H1 (cell line): Measurements from ENCODE around the gene CCDC78. TPM values are rescaled to one million over a fixed set of nuclear protein-coding genes. Genes with fewer than 3 reads are reported as not detected.

Experiments used
- CTCF ChIA-PET: fragments of 300-600 bp; sonication (Branson Sonifier 250); formaldehyde crosslinking; loops from one replicate; lab custom pipeline; 2021; ENCODE audit not compliant: partially characterized antibody; lab: Charles Lee
- POLR2A ChIA-PET: fragments of 300-600 bp; sonication (Branson Sonifier 250); formaldehyde crosslinking; loops from one replicate; lab custom pipeline; 2021; ENCODE audit warnings: inconsistent platforms; ENCODE audit not compliant: partially characterized antibody; lab: Charles Lee
- DNase-seq, 2 experiments: peaks; one replicate each; pipeline versions ENCODE4 v3.0.0 to v3.0.0-alpha.2; 2010 to 2022; ENCODE audit warnings: low spot score in 2 of 2, low read depth in 1 of 2, mixed read lengths in 1 of 2
- FAIRE-seq: peaks from 2 replicates; lab custom pipeline; 2011; peaks lifted over from hg19 to GRCh38; lab: Jason Lieb, UNC
- H2AFZ ChIP-seq: 2 replicates; pipeline ENCODE4 v1.8.1; 2012; ENCODE audit warnings: low read length, inconsistent platforms
- H2AK5ac ChIP-seq: 2 replicates; pipeline ENCODE4 v1.6.1; 2013; ENCODE audit warnings: low read depth, low read length
- H2BK120ac ChIP-seq: replicated peaks from 2 replicates; pipeline ENCODE3; 2013; ENCODE audit warnings: low read depth, low read length, inconsistent platforms
- H2BK12ac ChIP-seq: 2 replicates; pipeline ENCODE4 v1.6.1; 2013; ENCODE audit warnings: low read depth, low read length
- H2BK15ac ChIP-seq: 2 replicates; pipeline ENCODE4 v1.6.1; 2013; ENCODE audit warnings: low read length
- H2BK20ac ChIP-seq: 2 replicates; pipeline ENCODE4 v1.6.1; 2013; ENCODE audit warnings: low read length
- H2BK5ac ChIP-seq: 2 replicates; pipeline ENCODE4 v1.6.1; 2013; ENCODE audit warnings: low read depth, low read length
- H3K14ac ChIP-seq: 2 replicates; pipeline ENCODE4 v1.6.1; 2013; ENCODE audit warnings: inconsistent platforms; ENCODE audit not compliant: insufficient read length
- H3K18ac ChIP-seq: 2 replicates; pipeline ENCODE4 v1.6.1; 2013; ENCODE audit warnings: low read length; ENCODE audit errors: extremely low read depth
- H3K23ac ChIP-seq: 2 replicates; pipeline ENCODE4 v1.6.1; 2013; ENCODE audit warnings: inconsistent platforms; ENCODE audit not compliant: insufficient read length
- H3K23me2 ChIP-seq: 2 replicates; pipeline ENCODE4 v1.6.1; 2013; ENCODE audit warnings: low read depth, low read length
- H3K27ac ChIP-seq: 2 replicates; pipeline ENCODE4 v1.6.1; 2011; ENCODE audit warnings: low read depth, low read length, inconsistent platforms
- H3K27me3 ChIP-seq, 4 experiments: replicated peaks in 1 of 4; 1 replicate in 1 of 4; 2 replicates in 3 of 4; pipeline versions ENCODE4 v1.6.1 to v1.8.1; 2011 to 2013; ENCODE audit warnings: low read length in 3 of 4, mild to moderate bottlenecking in 3 of 4, inconsistent platforms in 2 of 4, mixed read lengths in 2 of 4, moderate library complexity in 1 of 4; ENCODE audit not compliant: control insufficient read depth in 3 of 4, insufficient read depth in 3 of 4; ENCODE audit errors: extremely low read depth in 1 of 4
- H3K36me3 ChIP-seq, 4 experiments: 2 replicates each; pipeline versions ENCODE4 v1.6.1 to v1.8.1; 2011 to 2013; ENCODE audit warnings: mild to moderate bottlenecking in 4 of 4, low read length in 3 of 4, moderate library complexity in 2 of 4, control low read depth in 1 of 4, inconsistent platforms in 1 of 4; ENCODE audit not compliant: insufficient read depth in 4 of 4, control insufficient read depth in 2 of 4
- H3K4ac ChIP-seq: replicated peaks from 2 replicates; pipeline ENCODE3; 2013; ENCODE audit warnings: low read length, low read depth, mixed read lengths, inconsistent platforms; ENCODE audit not compliant: insufficient read length
- H3K4me1 ChIP-seq, 4 experiments: replicated peaks in 1 of 4; 1 replicate in 1 of 4; 2 replicates in 3 of 4; pipeline versions ENCODE4 v1.6.1 to v1.8.1; 2011 to 2013; ENCODE audit warnings: low read length in 3 of 4, inconsistent platforms in 2 of 4, mixed read lengths in 1 of 4; ENCODE audit not compliant: insufficient read depth in 4 of 4, control insufficient read depth in 3 of 4
- H3K4me2 ChIP-seq, 2 experiments: 2 replicates each; pipeline versions ENCODE4 v1.6.1 to v1.8.1; 2011 to 2013; ENCODE audit warnings: low read depth in 2 of 2, low read length in 2 of 2, control low read depth in 1 of 2, inconsistent platforms in 1 of 2, mild to moderate bottlenecking in 1 of 2; ENCODE audit not compliant: insufficient read depth in 1 of 2
- H3K4me3 ChIP-seq, 4 experiments: fragments of 200-600, 300-600 bp in 1 of 4; sonication (generic), shearing (Covaris generic), sonication (Bioruptor Twin) in 1 of 4; 2 replicates each; pipeline versions ENCODE4 v1.5.1 to v1.8.1; 2011 to 2016; ENCODE audit warnings: low read length in 4 of 4, low read depth in 3 of 4, control low read depth in 2 of 4, inconsistent platforms in 2 of 4, mild to moderate bottlenecking in 2 of 4, mixed read lengths in 1 of 4, moderate library complexity in 1 of 4; ENCODE audit not compliant: insufficient read depth in 2 of 4; ENCODE audit errors: extremely low read depth in 1 of 4
- H3K56ac ChIP-seq: replicated peaks from 2 replicates; pipeline ENCODE3; 2013; ENCODE audit warnings: low read depth, mild to moderate bottlenecking, mixed read lengths, low read length, inconsistent platforms; ENCODE audit not compliant: insufficient read length
- H3K79me1 ChIP-seq: 2 replicates; pipeline ENCODE4 v1.6.1; 2013; ENCODE audit warnings: low read depth, low read length, control low read depth
- H3K79me2 ChIP-seq, 2 experiments: 2 replicates each; pipeline versions ENCODE4 v1.6.1 to v1.8.1; 2012 to 2013; ENCODE audit warnings: low read length in 2 of 2, mild to moderate bottlenecking in 2 of 2, inconsistent platforms in 1 of 2; ENCODE audit not compliant: insufficient read depth in 2 of 2, control insufficient read depth in 1 of 2
- H3K9ac ChIP-seq, 4 experiments: replicated peaks in 1 of 4; 1 replicate in 1 of 4; 2 replicates in 3 of 4; pipeline versions ENCODE4 v1.6.1 to v1.8.1; 2011 to 2013; ENCODE audit warnings: low read depth in 3 of 4, low read length in 3 of 4, control low read depth in 2 of 4, mild to moderate bottlenecking in 2 of 4, moderate library complexity in 2 of 4, inconsistent platforms in 1 of 4; ENCODE audit errors: extremely low read depth in 1 of 4
- H3K9me3 ChIP-seq, 2 experiments: 2 replicates each; pipeline versions ENCODE4 v1.6.1 to v1.8.1; 2012 to 2013; ENCODE audit warnings: mild to moderate bottlenecking in 2 of 2, moderate library complexity in 2 of 2, control low read depth in 1 of 2, inconsistent platforms in 1 of 2, low read depth in 1 of 2, low read length in 1 of 2, mixed read lengths in 1 of 2; ENCODE audit not compliant: insufficient read depth in 2 of 2
- H4K20me1 ChIP-seq, 2 experiments: replicated peaks in 1 of 2; 2 replicates each; pipeline versions ENCODE3 to v1.8.1; 2011 to 2013; ENCODE audit warnings: inconsistent platforms in 2 of 2, low read length in 2 of 2, mild to moderate bottlenecking in 1 of 2; ENCODE audit not compliant: insufficient read depth in 2 of 2, control insufficient read depth in 1 of 2
- H4K5ac ChIP-seq: 2 replicates; pipeline ENCODE4 v1.6.1; 2013; ENCODE audit warnings: low read length, low read depth, mixed read lengths, inconsistent platforms; ENCODE audit not compliant: insufficient read length
- H4K8ac ChIP-seq: 2 replicates; pipeline ENCODE4 v1.8.0; 2013; ENCODE audit warnings: mild to moderate bottlenecking, moderate library complexity, low read length, inconsistent platforms; ENCODE audit not compliant: insufficient read depth; ENCODE audit errors: extremely low read depth
- H4K91ac ChIP-seq: replicated peaks from 2 replicates; pipeline ENCODE3; 2013; ENCODE audit warnings: low read length, mixed read lengths, inconsistent platforms; ENCODE audit not compliant: insufficient read length
- CTBP2 ChIP-seq: IDR thresholded peaks from 2 replicates; pipeline ENCODE4 v1.7.0; 2011; ENCODE audit warnings: borderline replicate concordance, mild to moderate bottlenecking, moderate library complexity, mixed read lengths, low read length; ENCODE audit not compliant: insufficient read depth, insufficient read length
- HDAC2 ChIP-seq, 2 experiments: fragments of 300-600 bp in 1 of 2; sonication (generic) in 1 of 2; IDR thresholded peaks; 2 replicates each; pipeline ENCODE4 v1.6.1; 2011 to 2012; ENCODE audit warnings: low read depth in 2 of 2, low read length in 2 of 2, mild to moderate bottlenecking in 2 of 2, moderate library complexity in 2 of 2, borderline replicate concordance in 1 of 2, inconsistent platforms in 1 of 2
- HDAC6 ChIP-seq: IDR thresholded peaks from one replicate; pipeline ENCODE4 v1.7.1; 2012; ENCODE audit warnings: low read depth, mild to moderate bottlenecking, inconsistent platforms, low read length, moderate library complexity
- JUND ChIP-seq: IDR thresholded peaks from 2 replicates; pipeline ENCODE4 v1.6.1; 2011; ENCODE audit warnings: mild to moderate bottlenecking, improper control_type of control experiment, low read length
- POLR2AphosphoS5 ChIP-seq: IDR thresholded peaks from 2 replicates; pipeline ENCODE4 v1.6.1; 2011; ENCODE audit warnings: low read depth, low read length
- POU5F1 ChIP-seq: IDR thresholded peaks from 2 replicates; pipeline ENCODE4 v1.6.1; 2011; ENCODE audit warnings: low read depth, mild to moderate bottlenecking, low read length, moderate library complexity
- RXRA ChIP-seq: IDR thresholded peaks from 2 replicates; pipeline ENCODE4 v1.6.1; 2011; ENCODE audit warnings: low read depth, mild to moderate bottlenecking, low read length, moderate library complexity; ENCODE audit not compliant: insufficient read depth
- SP4 ChIP-seq: IDR thresholded peaks from 2 replicates; pipeline ENCODE4 v1.6.1; 2012; ENCODE audit warnings: low read length, inconsistent platforms
- TAF7 ChIP-seq: optimal IDR thresholded peaks from 2 replicates; pipeline ENCODE3; 2011; ENCODE audit warnings: low read depth, mild to moderate bottlenecking, inconsistent platforms, low read length, moderate library complexity, borderline replicate concordance
- TEAD4 ChIP-seq: IDR thresholded peaks from 2 replicates; pipeline ENCODE4 v1.6.1; 2012; ENCODE audit warnings: low read depth, low read length, inconsistent platforms, mixed read lengths
- ZNF274 ChIP-seq: IDR thresholded peaks from 2 replicates; pipeline ENCODE4 v1.7.0; 2012; ENCODE audit warnings: low read length, borderline replicate concordance; ENCODE audit errors: extremely low read depth
- WGBS, 2 experiments: shearing (Covaris generic) in 1 of 2; methylation state at CpG; one replicate each; pipeline versions ENCODE4 v1.1.6 to v1.1.7; 2013 to 2015; ENCODE audit warnings: low lambda C conversion rate in 2 of 2, mixed read lengths in 2 of 2, inconsistent platforms in 1 of 2, low coverage in 1 of 2, missing lambda C conversion rate in 1 of 2; ENCODE audit not compliant: insufficient replicate concordance in 2 of 2, insufficient coverage in 1 of 2, insufficient read length in 1 of 2; ENCODE audit errors: extremely low coverage in 1 of 2, missing lambda C conversion rate in 1 of 2; 5-methylcytosine and 5-hydroxymethylcytosine counted together
- polyA plus RNA-seq, 7 experiments: library from polyadenylated mRNA; depleted of rRNA in 3 of 7; stranded (reverse) in 5 of 7; unstranded in 2 of 7; fragments of >200 nt in 5 of 7; fragments of 200-250 nt in 2 of 7; gene quantifications; 1 replicate in 5 of 7; 2 replicates in 1 of 7; 4 replicates in 1 of 7; pipeline versions ENCODE4 v1.2.1 to v1.2.3, GENCODE V29; 2011 to 2013; ENCODE audit warnings: missing spikeins in 2 of 7, mixed read lengths in 2 of 7
- total RNA-seq: library from RNA; stranded (reverse); fragmentation: NEBNext Ultra II Directional; extraction: Animal tissue kit (Norgen Biotek cat#: 25700); gene quantifications from 2 replicates; pipeline ENCODE4 v1.2.1, GENCODE V29; 2021

Gene CCDC78
- total and polyA plus RNA-seq, 2 of the 8 experiments (the other 6 are each of a cell fraction or from before 2014, with no cell fraction given), result 7.1 to 8.5 TPM

- Histone ChIP-seq H3K4me3 (no peak overlapping the region), H3K79me1 (no peaks in the 10 kb centered on the region), H2BK5ac (no peak overlapping the region), H3K27me3 (peaks cover 0 to 5% (median 3%) of the 10 kb centered on the region in 4 experiments; a peak in 3 of 7 replicates), H2BK12ac (no peak overlapping the region), H3K23me2 (peaks cover 12% of the 10 kb centered on the region; the same call in 1 of the 2 replicates), H3K56ac (no peak overlapping the region), H3K9ac (no peak overlapping the region), H3K27ac (no peak overlapping the region), H2AFZ (no peak overlapping the region), H4K5ac (no peak overlapping the region), H2BK120ac (no peak overlapping the region), H2AK5ac (no peak overlapping the region), H3K79me2 (no peaks in the 10 kb centered on the region), H3K4me2 (no peak overlapping the region), H2BK20ac (no peak overlapping the region), H3K4ac (no peak overlapping the region), H4K20me1 (peaks cover 2 to 11% of the 10 kb centered on the region in 2 experiments), H3K18ac (no peak overlapping the region), H3K9me3 (no peaks in the 10 kb centered on the region), H3K36me3 (peaks cover 0 to 3% (median 2%) of the 10 kb centered on the region in 4 experiments; a peak in 2 of 8 replicates), H4K91ac (no peak overlapping the region), H3K4me1 (peaks cover 0 to 4% (median under 1%) of the 10 kb centered on the region in 4 experiments; a peak in 4 of 7 replicates), H3K23ac (no peak overlapping the region), H4K8ac (no peak overlapping the region), H3K14ac (no peak overlapping the region), H2BK15ac (no peak overlapping the region)
- ChIA-PET POLR2A (interaction anchor here (0.8 to 23.0 kb wide), 5 partner anchors 7 to 69 kb away, joined by 3 to 353 read pairs (median 4); partner anchors contain the start of genes ANTKMT, CCDC78, CIAO3 and HAGHL), CTCF (interaction anchor here (1.1 to 35.8 kb wide), 6 partner anchors 4 to 439 kb away, joined by 3 to 977 read pairs (median 219); partner anchors contain the start of genes ANTKMT, CCDC78, CHTF18 and CIAO3)
- 92% methylated on average over 12 of the region's 12 CpGs; no CpG with 5 or more reads in 1 of the 2 experiments for WGBS, 2 experiments
- DNase-seq, result no peak
- FAIRE-seq, result no peak
- TF ChIP-seq POU5F1 (no peak), JUND (no peak), POLR2AphosphoS5 (no peak), HDAC6 (no peak), RXRA (no peak), CTBP2 (no peak), SP4 (no peak), TEAD4 (no peak), ZNF274 (no peak), TAF7 (no peak), HDAC2 (IDR thresholded peaks at IDR 0.05; ENCODE audit: borderline replicate concordance in 1 of 2, low read depth in 2 of 2, low read length in 2 of 2) (no peak)
Observed at GRCh38 chr16:732332-732731, 6.1 kb upstream of the CCDC78 start.
